GM12874 (cell line): ENCODE data around the gene TRPV5.

Source experiments
- CTCF ChIP-seq: IDR thresholded peaks from 2 replicates; pipeline ENCODE4 v1.5.1; 2011; ENCODE audit warnings: low read depth, mild to moderate bottlenecking, control low read depth, low read length, moderate library complexity; ENCODE audit not compliant: insufficient read depth

Gene TRPV5

DNA sequence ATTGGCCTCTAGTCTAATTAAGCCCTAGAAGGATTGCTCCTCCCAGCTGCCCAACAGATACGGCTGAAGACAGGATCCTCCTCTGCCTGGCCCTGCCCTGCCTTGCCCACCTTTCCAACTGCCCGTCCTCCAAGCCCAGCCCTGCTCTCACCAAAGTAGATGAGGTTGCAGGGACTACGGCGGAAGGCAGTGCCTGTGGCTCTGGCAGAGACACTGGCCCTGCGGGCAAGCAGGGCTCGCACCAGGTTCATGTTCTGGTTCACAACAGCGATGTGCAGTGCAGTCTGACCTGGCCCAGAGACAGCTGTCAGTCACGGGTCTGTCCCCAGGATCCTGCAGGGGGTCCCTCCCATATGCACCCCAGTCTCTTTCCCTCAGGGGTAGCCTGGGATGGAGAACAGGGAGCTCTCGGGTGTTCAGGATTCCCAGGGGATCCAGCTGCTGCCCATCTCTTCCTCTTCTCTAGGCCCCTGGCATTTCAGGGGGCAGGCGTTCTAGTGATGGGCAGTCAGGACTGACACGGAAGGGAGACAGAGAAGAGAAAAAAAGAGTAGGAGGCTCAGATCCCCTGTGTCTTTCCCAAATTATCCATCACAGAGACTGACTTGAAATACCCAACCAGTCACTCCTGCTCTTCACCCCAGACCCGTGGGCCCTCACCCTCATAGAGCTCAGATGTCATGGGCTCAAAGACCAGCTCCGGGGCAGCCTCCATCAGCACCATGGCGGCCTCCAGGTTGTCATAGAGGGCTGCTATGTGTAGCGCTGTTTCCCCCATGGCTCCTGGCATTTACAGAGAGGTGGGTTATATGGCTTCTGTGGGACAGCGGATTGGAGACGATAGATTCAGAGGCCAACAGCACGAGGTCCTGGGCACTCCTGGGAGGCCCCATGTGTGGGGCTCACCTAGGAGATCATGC lies 56.3 kb downstream of the TRPV5 start:
- TF ChIP-seq CTCF: no peak

DNA sequence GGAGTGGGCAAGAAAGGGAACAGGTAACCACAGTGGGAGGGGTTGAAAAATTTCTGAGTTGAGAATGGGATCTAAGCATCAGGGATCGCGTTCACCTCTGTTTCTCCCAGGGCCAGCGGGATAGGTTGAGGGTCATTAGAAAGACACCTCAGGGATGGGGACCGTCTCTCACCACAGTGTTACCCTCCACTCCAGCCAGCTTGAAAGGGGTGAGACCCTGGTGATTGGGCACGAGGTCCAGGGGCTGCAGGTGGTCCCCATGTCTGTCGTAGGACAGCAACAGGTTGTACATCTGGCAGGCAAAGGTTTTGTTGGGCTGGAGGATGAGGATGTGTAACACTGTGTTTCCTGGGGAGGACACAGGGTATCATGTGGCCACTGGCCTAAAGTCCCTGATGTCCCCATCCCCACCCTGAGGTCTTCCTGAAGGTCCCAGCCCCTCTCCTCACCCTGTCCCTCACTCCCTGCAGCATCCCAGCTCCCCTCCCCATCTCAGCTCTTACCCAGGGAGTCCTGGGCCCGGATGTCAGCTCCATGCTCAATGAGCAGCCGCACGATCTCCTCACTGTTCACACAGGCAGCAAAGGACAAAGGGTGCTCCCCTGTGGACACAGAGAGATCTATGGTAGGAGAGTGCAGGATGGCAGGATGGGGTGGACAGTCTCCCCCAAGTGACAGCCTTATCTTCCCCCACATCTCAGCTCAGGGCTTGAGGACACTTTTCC lies 57.1 kb downstream of the TRPV5 start:
- no peak for TF ChIP-seq CTCF

DNA sequence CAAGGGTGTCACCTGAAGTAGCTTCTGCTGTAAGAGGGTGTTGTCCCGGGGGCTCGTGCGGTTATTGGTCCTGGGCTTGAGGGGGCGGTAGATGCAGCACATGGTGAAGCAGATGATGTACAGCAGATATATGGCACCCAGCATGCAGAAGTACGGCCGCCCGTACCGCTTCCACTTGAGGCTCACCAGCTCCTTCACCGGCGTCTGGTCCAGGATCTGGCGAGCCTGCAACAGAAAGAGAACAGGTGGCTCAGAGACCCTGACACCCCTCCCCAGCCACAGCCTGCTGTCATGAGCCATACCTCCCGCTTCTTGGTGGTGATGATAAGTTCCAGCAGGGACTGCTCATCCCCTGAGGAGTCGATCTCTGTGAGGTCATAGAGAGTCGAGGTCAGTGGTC lies 58.1 kb downstream of the TRPV5 start:
- TF ChIP-seq CTCF: no peak

GRCh38 chr7:142874837-142875236 lies 58.7 kb downstream of the TRPV5 start:
- TF ChIP-seq CTCF: no peak

GRCh38 chr7:142874409-142874808 lies 59.1 kb downstream of the TRPV5 start:
- no peak for TF ChIP-seq CTCF

- no peak for TF ChIP-seq CTCF
Measured at GRCh38 chr7:142873871-142874270, 59.7 kb downstream of the TRPV5 start.

DNA sequence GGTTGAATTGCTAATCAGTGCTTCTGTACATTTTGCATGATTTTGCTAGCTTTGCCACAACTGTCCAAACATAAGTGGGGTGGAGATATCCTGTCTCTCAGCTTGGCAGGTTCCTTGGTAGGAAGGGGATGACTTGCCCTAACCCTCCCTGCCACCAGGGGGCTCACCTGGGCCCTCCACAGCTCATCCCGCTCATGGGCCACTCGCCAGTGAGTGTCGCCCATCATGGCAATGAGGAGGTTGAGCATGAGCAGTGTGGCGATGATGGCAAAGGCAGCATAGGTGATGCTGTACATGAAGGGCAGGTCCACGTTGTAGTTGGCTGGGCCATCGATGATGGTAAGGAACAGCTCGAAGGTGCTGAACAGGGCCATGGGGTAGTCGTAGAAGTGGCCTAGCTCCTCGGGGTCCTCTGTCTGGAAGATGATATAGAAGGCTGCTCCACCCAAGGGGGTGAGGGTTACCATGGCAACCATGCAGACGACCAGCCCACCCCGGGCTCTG lies 60.2 kb downstream of the TRPV5 start:
- TF ChIP-seq CTCF: peak; percentile 84
